ENCODE results near the gene LIN37. TPM values are rescaled to one million over a fixed set of nuclear protein-coding genes. Genes with fewer than 3 reads are reported as not detected.

The LIN37 gene
- total RNA-seq, 1 donor from 2014 or later, result 3.0 TPM

DNA sequence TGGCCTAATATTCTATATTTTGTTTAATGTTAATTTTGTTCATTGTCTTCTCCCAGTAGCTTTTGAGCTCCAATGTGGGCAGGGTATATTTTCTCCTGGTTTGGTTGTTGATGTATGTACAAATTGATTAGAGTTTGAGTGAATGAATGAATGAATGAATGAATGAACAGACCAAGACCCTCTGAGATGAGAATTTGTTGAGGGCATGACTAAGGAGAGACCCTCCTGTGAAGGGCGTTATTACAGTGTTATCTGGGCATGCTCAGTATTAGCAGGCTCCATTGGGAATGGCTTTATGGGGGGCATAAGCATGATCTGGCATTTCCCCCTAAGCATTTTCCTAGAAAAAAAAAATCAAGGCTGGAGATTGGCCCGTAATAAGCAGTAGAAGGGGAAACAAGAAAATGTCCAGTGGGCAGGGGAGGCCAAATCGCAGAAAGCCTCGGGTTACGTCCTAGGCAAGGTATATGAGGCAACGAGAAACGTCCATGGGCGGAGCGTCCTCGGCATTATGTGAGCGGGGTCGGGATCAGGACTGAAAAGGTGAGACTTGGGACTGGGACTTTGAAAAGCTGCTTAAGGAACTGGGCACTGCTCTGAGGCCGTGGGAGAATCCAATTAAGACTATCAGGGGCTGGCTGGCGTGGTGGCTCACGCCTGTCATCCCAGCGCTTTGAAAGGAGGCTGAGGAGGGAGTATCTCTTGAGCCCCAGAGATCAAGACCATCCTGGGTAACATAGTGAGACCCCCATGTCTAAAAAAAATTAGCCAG lies 26.1 kb downstream of the LIN37 start:
- no peak for DNase-seq (ENCODE audit: low read depth in 2 of 2)

DNA sequence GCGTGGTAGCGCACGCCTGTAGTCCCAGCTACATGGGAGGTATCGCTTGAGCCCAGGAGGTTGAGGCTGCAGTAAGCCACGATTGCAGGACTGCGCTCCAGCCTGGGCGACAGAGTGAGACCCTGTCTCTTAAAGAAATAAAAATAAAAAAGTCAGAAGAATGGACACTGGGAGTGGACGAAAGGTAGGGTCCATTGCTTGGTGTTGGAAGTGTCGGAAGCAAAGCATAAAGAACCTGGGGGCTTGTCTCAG lies 26.6 kb downstream of the LIN37 start:
- no peak for DNase-seq (ENCODE audit: low read depth in 2 of 2)

DNA sequence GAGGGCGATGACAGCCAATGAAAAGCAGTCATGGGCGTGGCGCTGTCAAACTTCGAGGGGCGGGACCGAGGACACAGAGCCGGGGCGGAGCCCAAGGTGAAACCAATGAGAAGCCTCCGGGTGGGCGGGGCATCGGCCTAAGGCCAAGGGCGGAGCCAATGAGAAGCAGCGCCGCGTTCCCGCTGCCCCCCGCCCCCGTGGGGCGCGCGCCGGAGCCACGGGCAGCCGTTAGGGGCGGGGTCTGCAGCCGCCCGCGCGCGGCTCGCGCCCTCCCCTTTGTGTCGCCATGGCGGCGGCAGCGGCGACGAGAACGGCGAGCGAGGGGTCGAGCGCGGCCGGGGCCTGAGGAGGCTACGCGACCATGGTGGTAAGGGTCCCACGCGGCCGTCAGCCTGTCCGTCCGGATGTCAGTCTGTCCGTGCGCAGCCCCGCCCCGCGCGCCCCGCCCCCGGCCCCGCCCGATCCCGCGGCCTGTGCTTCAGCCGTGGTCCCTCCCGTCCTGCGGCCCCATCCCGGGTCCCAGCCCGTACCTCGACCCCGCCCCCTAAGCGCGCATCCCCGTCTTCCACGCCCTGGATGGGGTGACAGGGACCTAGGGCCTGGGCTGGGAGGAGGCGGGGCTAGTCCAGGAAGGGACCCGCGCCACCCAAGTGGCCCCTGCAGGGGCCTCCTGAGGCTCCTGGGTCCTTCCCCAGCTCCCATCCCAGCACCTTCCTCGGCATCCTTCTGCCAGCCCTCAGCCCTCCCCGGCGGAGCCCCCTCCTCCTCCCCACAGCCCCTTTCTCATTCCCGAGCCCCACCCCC lies 27.1 kb downstream of the LIN37 start, which contains the start of gene ARHGAP33:
TSS of gene ARHGAP33 (plus strand) at position 267 of the 804 bp plus-strand sequence. CDS start at position 362, 95 bp downstream.
- DNase-seq (ENCODE audit: low read depth in 2 of 2), result peak; percentile 87 to 97

DNA sequence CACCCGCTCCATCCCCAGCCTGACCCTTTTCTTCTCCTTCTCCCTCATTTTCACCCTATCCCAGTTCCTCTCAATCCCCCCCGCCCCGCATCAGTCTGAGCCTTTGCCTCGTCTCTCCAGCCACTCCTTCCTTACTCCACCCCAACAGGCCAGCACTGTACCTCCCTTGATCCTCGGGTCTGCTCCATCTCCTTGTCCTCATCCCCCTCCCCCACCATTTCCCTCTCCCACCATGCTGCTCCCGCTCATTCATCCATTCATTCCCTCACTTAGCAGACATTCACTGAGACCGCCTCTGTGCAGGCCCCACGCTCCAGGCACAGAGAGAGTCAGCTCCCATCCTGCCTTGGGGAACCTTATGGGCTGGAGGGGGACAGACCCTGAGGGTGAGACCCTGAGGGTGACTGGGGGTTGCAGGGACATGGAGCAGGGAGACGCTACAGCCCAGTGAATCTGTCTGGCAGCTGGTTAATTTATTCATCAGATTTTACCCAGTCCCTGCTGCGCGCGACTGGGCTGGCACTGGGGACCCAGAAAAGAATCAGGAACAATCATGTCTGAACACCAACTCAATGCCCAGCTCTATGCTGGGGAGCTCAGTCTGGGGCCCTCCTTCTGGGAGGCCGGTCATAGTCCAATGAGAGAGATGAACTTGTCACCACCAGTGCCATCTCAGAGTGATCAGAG lies 27.9 kb downstream of the LIN37 start:
- no peak for DNase-seq (ENCODE audit: low read depth in 2 of 2)

DNA sequence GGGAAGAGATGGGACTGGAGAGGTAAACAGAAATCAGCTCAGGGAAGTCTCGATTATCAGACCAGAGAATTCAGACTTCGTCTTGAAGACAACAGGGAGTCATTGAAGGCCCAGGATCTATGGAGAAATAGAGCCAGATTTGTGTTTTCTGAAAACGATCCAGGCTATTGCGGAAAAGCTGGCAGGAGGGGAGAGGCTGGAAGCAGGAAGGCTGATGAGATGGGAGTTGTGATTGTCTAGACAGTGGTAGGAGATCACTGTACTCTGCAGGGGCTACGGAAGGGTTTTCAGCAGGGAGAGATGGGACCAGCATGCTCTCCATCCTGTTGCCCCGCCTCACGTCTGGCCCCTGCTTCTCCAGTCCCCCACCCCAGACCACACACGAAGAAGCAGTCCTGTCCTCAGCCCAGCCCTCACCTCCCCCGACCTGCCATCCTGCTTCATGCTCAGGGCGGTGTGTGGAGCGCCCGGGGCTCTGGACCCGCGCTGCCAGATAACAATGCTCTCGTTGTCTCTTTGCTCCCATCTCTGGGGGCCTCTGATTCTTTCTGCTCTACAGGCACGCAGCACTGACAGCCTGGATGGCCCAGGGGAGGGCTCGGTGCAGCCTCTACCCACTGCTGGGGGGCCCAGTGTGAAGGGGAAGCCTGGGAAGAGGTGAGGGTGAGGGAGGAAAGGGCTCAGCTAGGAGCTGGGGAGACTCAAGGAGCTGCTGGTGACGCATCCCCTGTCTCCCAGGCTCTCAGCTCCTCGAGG lies 28.9 kb downstream of the LIN37 start:
- no peak for DNase-seq (ENCODE audit: low read depth in 2 of 2)

DNA sequence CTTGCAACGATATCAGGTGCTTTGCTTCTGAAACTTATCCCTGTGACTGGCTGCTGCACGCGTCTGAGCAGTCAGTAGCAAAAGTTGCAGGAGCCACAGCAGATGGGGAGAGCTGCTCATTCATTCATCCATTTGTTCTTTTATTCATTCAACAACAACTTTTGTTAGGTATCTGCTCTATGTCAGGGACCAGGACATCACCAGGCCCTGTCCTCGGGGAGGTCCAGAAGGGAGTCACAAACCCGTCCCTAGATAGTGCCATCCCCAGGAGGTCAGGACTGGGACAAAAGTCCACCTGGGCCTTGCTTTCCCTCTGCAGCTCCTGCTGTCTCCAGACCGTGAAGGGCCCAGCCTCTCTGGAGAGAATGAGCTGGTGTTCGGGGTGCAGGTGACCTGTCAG lies 29.6 kb downstream of the LIN37 start:
- DNase-seq (ENCODE audit: low read depth in 2 of 2), result no peak

DNA sequence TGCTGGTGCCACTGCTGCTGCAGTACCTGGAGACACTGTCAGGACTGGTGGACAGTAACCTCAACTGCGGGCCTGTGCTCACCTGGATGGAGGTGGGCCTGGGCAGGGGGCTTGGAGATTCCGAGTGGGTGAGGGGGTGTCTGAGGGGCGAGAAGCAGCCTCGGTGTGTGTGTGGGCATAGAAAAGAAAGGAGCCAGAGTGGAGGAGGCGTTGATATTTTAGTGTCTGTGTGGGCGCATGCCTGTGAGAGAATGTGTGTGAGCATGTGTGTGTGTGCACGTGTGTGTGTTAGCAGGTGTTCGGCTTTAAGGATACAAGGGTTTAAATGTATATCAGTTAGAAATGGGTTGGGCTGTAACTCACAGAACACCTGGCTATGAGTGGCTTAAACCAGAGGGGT lies 30.7 kb downstream of the LIN37 start:
- DNase-seq (ENCODE audit: low read depth in 2 of 2), result no peak

DNA sequence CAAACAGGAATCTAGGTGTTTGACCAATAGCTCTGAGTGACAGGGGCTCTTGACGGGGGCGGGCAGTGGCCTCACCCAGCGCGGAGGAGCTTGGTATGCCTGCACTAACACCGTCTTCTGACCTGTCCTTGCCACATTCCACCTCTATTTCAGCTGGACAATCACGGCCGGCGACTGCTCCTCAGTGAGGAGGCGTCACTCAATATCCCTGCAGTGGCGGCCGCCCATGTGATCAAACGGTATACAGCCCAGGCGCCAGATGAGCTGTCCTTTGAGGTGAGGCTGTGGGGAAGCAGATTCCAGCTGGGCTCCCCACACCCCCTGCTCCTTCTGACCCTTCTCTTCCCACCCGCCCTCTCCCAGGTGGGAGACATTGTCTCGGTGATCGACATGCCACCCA lies 31.7 kb downstream of the LIN37 start:
- no peak for DNase-seq (ENCODE audit: low read depth in 2 of 2)

DNA sequence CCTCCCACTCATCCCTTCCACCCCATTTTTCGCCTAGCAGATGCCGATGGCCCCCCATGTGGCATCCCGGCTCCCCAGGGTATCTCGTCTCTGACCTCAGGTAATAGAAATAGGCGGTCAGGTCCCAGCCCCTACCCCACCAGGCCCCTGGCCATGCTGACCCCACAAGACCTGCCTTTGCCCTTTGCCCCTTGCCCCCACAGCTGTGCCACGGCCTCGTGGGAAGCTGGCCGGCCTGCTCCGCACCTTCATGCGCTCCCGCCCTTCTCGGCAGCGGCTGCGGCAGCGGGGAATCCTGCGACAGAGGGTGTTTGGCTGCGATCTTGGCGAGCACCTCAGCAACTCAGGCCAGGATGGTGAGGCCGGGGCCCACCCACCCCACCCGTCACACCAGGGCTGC lies 32.3 kb downstream of the LIN37 start:
- no peak for DNase-seq (ENCODE audit: low read depth in 2 of 2)

DNA sequence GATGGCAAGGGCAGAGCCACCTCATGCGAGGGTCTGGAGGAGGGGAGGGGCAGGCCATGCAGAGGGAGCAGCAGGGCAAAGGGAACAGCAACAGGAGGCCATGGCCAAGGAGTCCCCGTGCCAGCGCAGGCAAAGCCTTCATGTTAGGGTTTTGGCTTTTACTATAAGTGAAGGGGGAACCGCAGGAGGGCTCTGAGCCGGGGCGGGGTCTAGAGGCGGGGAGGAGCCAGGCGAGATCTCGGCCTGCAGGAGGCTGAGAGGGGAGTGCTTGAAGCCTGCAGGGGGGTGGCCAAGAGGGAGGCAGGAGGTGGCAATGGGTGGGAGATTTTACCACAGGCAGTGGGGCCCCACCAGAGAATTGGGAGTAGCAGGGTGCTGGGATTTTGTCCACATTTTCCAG lies 33.3 kb downstream of the LIN37 start:
- no peak for DNase-seq (ENCODE audit: low read depth in 2 of 2)

DNA sequence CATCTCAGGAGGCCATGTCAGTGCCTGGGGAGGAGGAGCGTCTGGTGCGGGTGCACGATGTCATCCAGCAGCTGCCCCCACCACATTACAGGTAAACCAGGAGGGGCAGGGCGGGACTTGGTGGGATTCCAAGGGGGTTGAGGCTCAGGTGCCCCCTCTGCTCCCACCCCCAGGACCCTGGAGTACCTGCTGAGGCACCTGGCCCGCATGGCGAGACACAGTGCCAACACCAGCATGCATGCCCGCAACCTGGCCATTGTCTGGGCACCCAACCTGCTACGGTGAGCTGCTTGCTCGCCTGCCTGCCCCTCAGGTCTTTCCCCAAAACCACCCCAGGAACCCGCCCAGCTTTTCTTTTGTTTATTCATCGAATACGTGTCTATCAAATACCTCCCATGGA lies 34.2 kb downstream of the LIN37 start:
- DNase-seq (ENCODE audit: low read depth in 2 of 2), result no peak

DNA sequence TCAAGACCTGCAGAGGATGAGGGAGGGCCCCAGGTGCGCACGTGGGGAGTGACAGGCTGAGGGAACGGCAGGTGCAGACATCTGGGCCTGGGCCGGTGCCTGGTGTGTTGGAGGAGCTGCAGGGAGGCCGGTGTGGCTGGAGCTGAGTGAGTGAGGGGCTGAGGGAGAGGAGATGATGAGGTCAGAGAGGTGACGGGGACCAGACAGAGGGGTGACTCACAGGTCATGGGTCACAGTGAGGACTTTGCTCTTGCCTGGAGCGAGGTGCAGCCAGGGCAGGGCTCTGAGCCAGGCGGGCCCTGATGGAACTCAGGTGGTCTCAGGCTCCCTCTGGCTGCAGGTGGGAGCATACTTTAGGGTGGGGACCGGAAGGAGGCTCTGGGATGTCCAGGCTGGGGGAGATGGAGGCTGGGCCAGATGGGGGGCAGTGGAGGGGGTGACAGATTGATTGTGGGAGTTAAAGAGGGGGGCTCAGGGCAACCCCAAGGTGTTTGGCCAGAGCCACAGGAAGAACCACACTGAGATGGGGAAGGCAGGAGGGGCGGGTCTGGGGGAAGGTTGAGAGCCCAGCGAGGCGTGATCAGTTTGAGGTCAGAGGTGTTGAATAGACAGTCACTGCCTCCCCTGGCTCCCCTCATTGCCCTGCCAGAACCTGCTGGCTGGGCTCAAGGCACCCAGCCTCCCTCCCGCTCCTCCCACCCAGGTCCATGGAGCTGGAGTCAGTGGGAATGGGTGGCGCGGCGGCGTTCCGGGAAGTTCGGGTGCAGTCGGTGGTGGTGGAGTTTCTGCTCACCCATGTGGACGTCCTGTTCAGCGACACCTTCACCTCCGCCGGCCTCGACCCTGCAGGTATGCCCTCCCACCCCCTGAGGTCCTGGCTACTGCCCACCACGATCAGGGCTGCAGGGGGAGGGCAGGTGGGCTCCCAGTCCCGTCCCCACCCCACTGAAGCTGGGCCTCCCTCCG lies 35.4 kb downstream of the LIN37 start:
- no peak for DNase-seq (ENCODE audit: low read depth in 2 of 2)

DNA sequence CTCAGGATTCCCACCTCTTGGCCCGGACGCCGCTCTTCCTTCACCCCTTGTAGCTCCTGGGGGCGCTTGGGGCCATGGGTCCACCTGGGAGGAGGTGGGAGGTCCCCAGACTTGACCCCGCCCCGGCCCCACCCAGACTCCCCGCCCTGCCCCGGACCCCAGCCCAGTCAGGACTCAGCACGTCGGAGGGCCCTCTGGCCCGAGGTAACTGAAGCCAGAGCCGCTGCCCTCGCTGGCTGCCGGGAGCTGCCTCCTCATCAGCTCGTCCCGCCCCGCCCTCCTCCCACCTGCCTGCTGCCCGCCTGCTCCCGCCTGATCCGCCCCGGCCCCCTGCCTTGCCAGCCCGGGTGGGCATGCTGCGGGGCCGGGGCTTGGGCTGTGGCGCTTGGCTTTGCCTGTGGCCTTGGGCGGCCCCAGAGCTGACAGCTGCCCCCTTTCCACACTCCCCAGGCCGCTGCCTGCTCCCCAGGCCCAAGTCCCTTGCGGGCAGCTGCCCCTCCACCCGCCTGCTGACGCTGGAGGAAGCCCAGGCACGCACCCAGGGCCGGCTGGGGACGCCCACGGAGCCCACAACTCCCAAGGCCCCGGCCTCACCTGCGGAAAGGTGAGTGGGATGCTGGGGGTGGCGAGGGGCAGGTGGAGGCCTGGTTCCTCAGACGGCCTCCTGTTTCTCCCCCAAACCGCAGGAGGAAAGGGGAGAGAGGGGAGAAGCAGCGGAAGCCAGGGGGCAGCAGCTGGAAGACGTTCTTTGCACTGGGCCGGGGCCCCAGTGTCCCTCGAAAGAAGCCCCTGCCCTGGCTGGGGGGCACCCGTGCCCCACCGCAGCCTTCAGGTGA lies 36.3 kb downstream of the LIN37 start:
- no peak for DNase-seq (ENCODE audit: low read depth in 2 of 2)

DNA sequence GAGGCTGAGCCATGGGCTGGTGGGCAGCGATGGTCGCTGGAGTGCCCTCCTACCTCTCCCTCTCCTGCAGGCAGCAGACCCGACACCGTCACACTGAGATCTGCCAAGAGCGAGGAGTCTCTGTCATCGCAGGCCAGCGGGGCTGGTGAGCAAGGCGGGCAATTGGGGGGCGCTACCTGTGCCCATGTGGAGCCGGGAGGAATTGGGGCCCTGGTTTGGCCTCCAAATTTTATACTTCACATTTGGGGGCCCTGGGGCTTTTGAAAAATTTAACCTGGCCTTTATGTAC lies 36.9 kb downstream of the LIN37 start:
- DNase-seq (ENCODE audit: low read depth in 2 of 2), result no peak

DNA sequence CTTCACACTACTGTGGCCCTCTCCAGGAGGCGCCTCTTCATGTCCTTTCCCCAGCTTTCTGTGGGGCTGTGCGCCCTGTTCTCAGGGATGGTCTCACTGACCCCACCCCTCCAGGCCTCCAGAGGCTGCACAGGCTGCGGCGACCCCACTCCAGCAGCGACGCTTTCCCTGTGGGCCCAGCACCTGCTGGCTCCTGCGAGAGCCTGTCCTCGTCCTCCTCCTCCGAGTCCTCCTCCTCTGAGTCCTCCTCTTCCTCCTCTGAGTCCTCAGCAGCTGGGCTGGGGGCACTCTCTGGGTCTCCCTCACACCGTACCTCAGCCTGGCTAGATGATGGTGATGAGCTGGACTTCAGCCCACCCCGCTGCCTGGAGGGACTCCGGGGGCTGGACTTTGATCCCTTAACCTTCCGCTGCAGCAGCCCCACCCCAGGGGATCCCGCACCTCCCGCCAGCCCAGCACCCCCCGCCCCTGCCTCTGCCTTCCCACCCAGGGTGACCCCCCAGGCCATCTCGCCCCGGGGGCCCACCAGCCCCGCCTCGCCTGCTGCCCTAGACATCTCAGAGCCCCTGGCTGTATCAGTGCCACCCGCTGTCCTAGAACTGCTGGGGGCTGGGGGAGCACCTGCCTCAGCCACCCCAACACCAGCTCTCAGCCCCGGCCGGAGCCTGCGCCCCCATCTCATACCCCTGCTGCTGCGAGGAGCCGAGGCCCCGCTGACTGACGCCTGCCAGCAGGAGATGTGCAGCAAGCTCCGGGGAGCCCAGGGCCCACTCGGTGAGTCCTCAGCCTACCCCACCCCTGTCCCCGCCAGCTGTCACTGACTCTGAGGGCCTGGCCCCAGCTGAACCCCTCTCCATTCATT lies 38.2 kb downstream of the LIN37 start:
- DNase-seq (ENCODE audit: low read depth in 2 of 2), result no peak

DNA sequence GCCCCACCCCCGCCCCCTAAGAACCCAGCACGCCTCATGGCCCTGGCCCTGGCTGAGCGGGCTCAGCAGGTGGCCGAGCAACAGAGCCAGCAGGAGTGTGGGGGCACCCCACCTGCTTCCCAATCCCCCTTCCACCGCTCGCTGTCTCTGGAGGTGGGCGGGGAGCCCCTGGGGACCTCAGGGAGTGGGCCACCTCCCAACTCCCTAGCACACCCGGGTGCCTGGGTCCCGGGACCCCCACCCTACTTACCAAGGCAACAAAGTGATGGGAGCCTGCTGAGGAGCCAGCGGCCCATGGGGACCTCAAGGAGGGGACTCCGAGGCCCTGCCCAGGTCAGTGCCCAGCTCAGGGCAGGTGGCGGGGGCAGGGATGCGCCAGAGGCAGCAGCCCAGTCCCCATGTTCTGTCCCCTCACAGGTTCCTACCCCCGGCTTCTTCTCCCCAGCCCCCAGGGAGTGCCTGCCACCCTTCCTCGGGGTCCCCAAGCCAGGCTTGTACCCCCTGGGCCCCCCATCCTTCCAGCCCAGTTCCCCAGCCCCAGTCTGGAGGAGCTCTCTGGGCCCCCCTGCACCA lies 38.9 kb downstream of the LIN37 start:
- no peak for DNase-seq (ENCODE audit: low read depth in 2 of 2)

DNA sequence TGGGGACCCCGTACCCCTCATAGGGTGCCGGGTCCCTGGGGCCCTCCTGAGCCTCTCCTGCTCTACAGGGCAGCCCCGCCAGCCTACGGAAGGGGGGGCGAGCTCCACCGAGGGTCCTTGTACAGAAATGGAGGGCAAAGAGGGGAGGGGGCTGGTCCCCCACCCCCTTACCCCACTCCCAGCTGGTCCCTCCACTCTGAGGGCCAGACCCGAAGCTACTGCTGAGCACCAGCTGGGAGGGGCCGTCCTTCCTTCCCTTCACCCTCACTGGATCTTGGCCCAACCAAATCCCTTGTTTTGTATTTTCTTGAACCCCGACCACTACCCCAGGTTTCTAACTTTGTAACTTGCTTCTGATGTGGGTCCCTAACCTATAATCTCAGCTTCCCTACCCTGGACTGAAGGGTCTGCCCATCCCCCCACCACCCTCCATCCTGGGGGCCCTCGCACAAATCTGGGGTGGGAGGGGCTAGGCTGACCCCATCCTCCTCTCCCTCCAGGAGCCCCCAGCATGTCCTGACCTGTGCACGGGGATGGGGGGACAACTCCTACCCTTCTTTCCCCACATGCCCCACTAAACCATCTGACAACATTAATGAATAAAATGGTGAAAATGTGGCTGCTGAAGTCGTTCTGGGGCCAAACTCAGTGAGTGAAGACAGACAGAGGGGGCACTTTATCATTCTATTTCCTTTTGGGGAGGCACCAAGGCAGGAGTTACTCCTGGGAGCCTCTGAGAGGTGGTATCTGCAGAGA lies 40.0 kb downstream of the LIN37 start:
- no peak for DNase-seq (ENCODE audit: low read depth in 2 of 2)
